ENCODE results near the gene BMP7.

BMP7 gene

GRCh38 chr20:57266291-57267157 is at the start of gene BMP7:
BMP7 (minus strand) TSS chr20:57266641; CDS start chr20:57266122, 519 bp downstream.
- H3K4me3 ChIP-seq (ENCODE audit: control insufficient read depth, low read depth, low read length) = no peak within 1 kb of the TSS
- no peak for TF ChIP-seq CTCF (conservative IDR thresholded peaks at IDR 0.05; ENCODE audit: control insufficient read depth, insufficient read depth, low read depth, low read length)
- DNase-seq (ENCODE audit: low read depth) = peak; percentile 1

GRCh38 chr20:57315976-57316480 is 49.6 kb upstream of the BMP7 start:
- no peak overlapping the region for H3K4me3 ChIP-seq (ENCODE audit: control insufficient read depth, low read depth, low read length)
- DNase-seq (ENCODE audit: low read depth) = no peak
- no peak for TF ChIP-seq CTCF (conservative IDR thresholded peaks at IDR 0.05; ENCODE audit: control insufficient read depth, insufficient read depth, low read depth, low read length)

- no peak for DNase-seq (ENCODE audit: low read depth)
- no peak for TF ChIP-seq CTCF (conservative IDR thresholded peaks at IDR 0.05; ENCODE audit: control insufficient read depth, insufficient read depth, low read depth, low read length)
- H3K4me3 ChIP-seq (ENCODE audit: control insufficient read depth, low read depth, low read length) = no peak overlapping the region
These were observed 48.9 kb upstream of the BMP7 start for GRCh38 chr20:57315083-57315975.

- TF ChIP-seq CTCF (conservative IDR thresholded peaks at IDR 0.05; ENCODE audit: control insufficient read depth, insufficient read depth, low read depth, low read length) = no peak
- no peak for DNase-seq (ENCODE audit: low read depth)
- H3K4me3 ChIP-seq (ENCODE audit: control insufficient read depth, low read depth, low read length) = no peak overlapping the region
These were observed 47.5 kb upstream of the BMP7 start for GRCh38 chr20:57313951-57314350.

GRCh38 chr20:57313230-57313629 is 46.8 kb upstream of the BMP7 start:
- DNase-seq (ENCODE audit: low read depth) = no peak
- no peak overlapping the region for H3K4me3 ChIP-seq (ENCODE audit: control insufficient read depth, low read depth, low read length)
- TF ChIP-seq CTCF (conservative IDR thresholded peaks at IDR 0.05; ENCODE audit: control insufficient read depth, insufficient read depth, low read depth, low read length) = no peak

- H3K4me3 ChIP-seq (ENCODE audit: control insufficient read depth, low read depth, low read length) = no peak overlapping the region
- DNase-seq (ENCODE audit: low read depth) = no peak
- no peak for TF ChIP-seq CTCF (conservative IDR thresholded peaks at IDR 0.05; ENCODE audit: control insufficient read depth, insufficient read depth, low read depth, low read length)
These were observed 45.7 kb upstream of the BMP7 start for GRCh38 chr20:57312138-57312537.
